K562 (cell line): Measurements from ENCODE around the gene DPM1. TPM values are rescaled to one million over a fixed set of nuclear protein-coding genes. Genes with fewer than 3 reads are reported as not detected.

Source experiments
- ARID1B ChIP-seq: fragments of 450-650 bp; IDR thresholded peaks from 2 replicates; pipeline ENCODE4 v1.6.1; 2016; ENCODE audit warnings: antibody characterized with exemption, mild to moderate bottlenecking, inconsistent platforms
- ATF4 ChIP-seq: fragments of 450-650 bp; formaldehyde crosslinking; IDR thresholded peaks from 2 replicates; pipeline ENCODE4 v1.4.0; 2022; ENCODE audit warnings: mild to moderate bottlenecking, moderate library complexity
- CBFA2T3 ChIP-seq: fragments of 450-650 bp; IDR thresholded peaks from 2 replicates; pipeline ENCODE4 v1.6.1; 2017
- CHD2 ChIP-seq: IDR thresholded peaks from 2 replicates; pipeline ENCODE4 v1.6.1; 2011; ENCODE audit warnings: low read depth, low read length
- CLOCK ChIP-seq: fragments of 250-450 bp; sonication (Bioruptor Pico); IDR thresholded peaks from 2 replicates; pipeline ENCODE4 v1.4.0; 2020; ENCODE audit warnings: mild to moderate bottlenecking, moderate library complexity, borderline replicate concordance
- E2F4 ChIP-seq: sonication (generic); formaldehyde crosslinking; IDR thresholded peaks from 2 replicates; pipeline ENCODE4 v1.8.0; 2022; ENCODE audit warnings: mild to moderate bottlenecking, low read depth, missing genetic modification reagents
- FOXK1 ChIP-seq: sonication (generic); formaldehyde crosslinking; IDR thresholded peaks from 2 replicates; pipeline ENCODE4 v1.8.0; 2022; ENCODE audit warnings: missing genetic modification reagents, mild to moderate bottlenecking, borderline replicate concordance
- HOXB6 ChIP-seq: fragments of 250-450 bp; sonication (Bioruptor Pico); IDR thresholded peaks from 2 replicates; pipeline ENCODE4 v1.5.1; 2022; ENCODE audit warnings: mild to moderate bottlenecking, borderline replicate concordance
- KLF6 ChIP-seq: fragments of 250-450 bp; sonication (Bioruptor Pico); IDR thresholded peaks from 2 replicates; pipeline ENCODE4 v1.4.0; 2020; ENCODE audit warnings: mild to moderate bottlenecking, moderate library complexity, borderline replicate concordance
- MAFK ChIP-seq: IDR thresholded peaks from 2 replicates; pipeline ENCODE4 v1.6.1; 2011; ENCODE audit warnings: low read length, improper control_type of control experiment
- MTA2 ChIP-seq: fragments of 450-650 bp; IDR thresholded peaks from 2 replicates; pipeline ENCODE4 v1.6.1; 2016; ENCODE audit warnings: low read depth
- PHF21A ChIP-seq: fragments of 450-650 bp; IDR thresholded peaks from 2 replicates; pipeline ENCODE4 v1.6.1; 2017; ENCODE audit warnings: low read depth, borderline replicate concordance
- SMARCA4 ChIP-seq: fragments of 450-650 bp; IDR thresholded peaks from 2 replicates; pipeline ENCODE4 v1.6.1; 2016
- STAT5B ChIP-seq: fragments of 250-450 bp; sonication (Bioruptor Pico); IDR thresholded peaks from 2 replicates; pipeline ENCODE4 v1.8.0; 2021; ENCODE audit warnings: mild to moderate bottlenecking, inconsistent platforms
- TARDBP ChIP-seq: fragments of 450-650 bp; IDR thresholded peaks from 2 replicates; pipeline ENCODE4 v1.6.1; 2016
- TOE1 ChIP-seq, 2 experiments: fragments of 450-650 bp in 1 of 2; sonication (generic) in 1 of 2; formaldehyde crosslinking in 1 of 2; IDR thresholded peaks; 2 replicates each; pipeline versions ENCODE4 v1.7.1 to v1.8.0; 2016 to 2022; ENCODE audit warnings: borderline replicate concordance in 2 of 2, mild to moderate bottlenecking in 2 of 2, antibody characterized with exemption in 1 of 2, inconsistent platforms in 1 of 2, low read depth in 1 of 2, missing genetic modification reagents in 1 of 2, moderate library complexity in 1 of 2
- ZC3H4 ChIP-seq: sonication (generic); formaldehyde crosslinking; IDR thresholded peaks from 2 replicates; pipeline ENCODE4 v1.9.0; 2021; ENCODE audit warnings: missing genetic modification reagents, borderline replicate concordance
- ZNF609 ChIP-seq: sonication (generic); formaldehyde crosslinking; IDR thresholded peaks from 2 replicates; pipeline ENCODE4 v1.8.1; 2023; ENCODE audit warnings: missing genetic modification reagents, mild to moderate bottlenecking, borderline replicate concordance
- polyA plus RNA-seq, 8 experiments: library from polyadenylated mRNA; depleted of rRNA in 4 of 8; stranded (reverse) in 5 of 8; unstranded in 3 of 8; fragments of >200 nt; fragmentation: Nextera tagmentation in 2 of 8; fragmentation: Illumina TruSeq in 1 of 8; extraction: Ambion mirVana in 2 of 8; extraction: Trizol in 1 of 8; gene quantifications; 2 replicates each; pipeline versions ENCODE4 v1.2.1 to v1.2.3, GENCODE V29; 2011 to 2014; ENCODE audit warnings: inconsistent platforms in 1 of 8, missing spikeins in 1 of 8
- total RNA-seq, 7 experiments: library from RNA; depleted of rRNA in 6 of 7; stranded (reverse); fragments of >200 nt in 6 of 7; fragmentation: Illumina TruSeq in 2 of 7; extraction: Trizol in 2 of 7; gene quantifications; 2 replicates each; pipeline versions ENCODE4 v1.2.1 to v1.2.3, GENCODE V29; 2011 to 2021; ENCODE audit warnings: low replicate concordance in 1 of 7

DPM1 gene
- total and polyA plus RNA-seq, 9 of the 15 experiments (the other 6 are each of a cell fraction or from before 2014, with no cell fraction given) = 75.2 to 190 (median 153) TPM

GRCh38 chr20:50920997-50921396, 37.3 kb downstream of the DPM1 start (continued):
- TF ChIP-seq ZNF609 (CRISPR knock-in tag) = no peak
- no peak for TF ChIP-seq CHD2
- TF ChIP-seq CBFA2T3 = peak; percentile 35; the same call in 1 of the 2 replicates
- 0 out of 2 replicates have a peak, but pooled peaks have one; percentile 16 for TF ChIP-seq ARID1B
- no peak for TF ChIP-seq MTA2
- TF ChIP-seq MAFK = no peak
- TF ChIP-seq SMARCA4 = 0 out of 2 replicates have a peak, but pooled peaks have one; percentile 26
- no peak for TF ChIP-seq STAT5B
- TF ChIP-seq PHF21A = no peak
- TF ChIP-seq E2F4 (CRISPR knock-in tag) = no peak
- TF ChIP-seq FOXK1 (CRISPR knock-in tag) = no peak
- no peak for TF ChIP-seq TOE1 (IDR thresholded peaks at IDR 0.05; ENCODE audit: borderline replicate concordance)
- TF ChIP-seq TOE1 (CRISPR knock-in tag; IDR thresholded peaks at IDR 0.05; ENCODE audit: borderline replicate concordance, low read depth) = no peak
- TF ChIP-seq CLOCK (CRISPR knock-in tag) = no peak
- TF ChIP-seq ZC3H4 = no peak
- no peak for TF ChIP-seq ATF4 (CRISPR knock-in tag)
- TF ChIP-seq TARDBP = no peak
- no peak for TF ChIP-seq HOXB6
- no peak for TF ChIP-seq KLF6 (CRISPR knock-in tag)
